A204.1 (cell line): ENCODE measurements around the gene B4GALNT4.
"Not testable (repeated sequence)": the region's sequence is repeated elsewhere in the genome, so short reads cannot be mapped to it uniquely, and the experiment has no call there.

Experiments used
- FAIRE-seq: peaks from 2 replicates; lab custom pipeline; 2012; peaks lifted over from hg19 to GRCh38; lab: Jason Lieb, UNC

The B4GALNT4 gene

DNA sequence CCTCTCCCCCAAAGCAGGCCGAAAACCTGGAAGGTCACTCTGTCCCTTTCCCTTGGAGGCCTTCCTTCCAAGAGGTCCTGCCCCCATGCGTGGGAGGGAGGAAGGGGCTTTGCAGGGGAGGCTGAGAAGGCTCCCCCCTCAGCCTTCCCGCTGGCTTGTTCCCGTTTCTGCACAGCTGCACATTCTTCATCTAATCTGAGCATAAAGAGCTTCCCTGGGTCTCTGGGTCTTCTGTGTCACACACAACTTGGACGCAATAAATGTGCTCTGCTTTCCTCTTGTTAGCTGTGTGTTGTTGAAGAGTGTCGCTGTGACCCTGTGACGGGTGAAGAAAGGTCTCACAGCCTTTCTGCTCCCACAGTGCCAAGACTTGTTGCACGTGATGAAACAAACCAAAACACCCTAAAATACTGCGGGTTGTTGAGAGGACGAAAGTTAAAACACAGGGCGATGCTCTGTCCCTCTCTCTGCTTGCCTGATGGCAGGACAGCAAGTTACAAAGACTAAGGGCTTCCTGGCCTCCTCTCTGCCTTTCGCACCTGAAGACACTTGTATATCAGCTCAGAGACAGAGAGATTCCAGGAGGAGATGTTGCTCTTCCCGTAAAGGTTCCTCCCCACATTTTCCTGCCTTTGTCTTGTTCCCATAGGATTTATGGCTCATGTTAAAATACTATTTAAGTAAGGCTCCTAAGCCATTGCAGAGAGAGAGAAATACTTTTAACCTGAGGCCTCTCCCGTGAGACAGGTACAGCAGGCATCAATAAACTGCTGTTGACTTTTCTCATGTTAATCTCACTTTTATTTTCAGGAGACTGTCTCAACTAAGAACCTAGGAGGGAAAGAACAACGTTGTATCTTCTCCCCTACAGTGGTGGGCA is 33.3 kb upstream of the B4GALNT4 start:
- no peak for FAIRE-seq

DNA sequence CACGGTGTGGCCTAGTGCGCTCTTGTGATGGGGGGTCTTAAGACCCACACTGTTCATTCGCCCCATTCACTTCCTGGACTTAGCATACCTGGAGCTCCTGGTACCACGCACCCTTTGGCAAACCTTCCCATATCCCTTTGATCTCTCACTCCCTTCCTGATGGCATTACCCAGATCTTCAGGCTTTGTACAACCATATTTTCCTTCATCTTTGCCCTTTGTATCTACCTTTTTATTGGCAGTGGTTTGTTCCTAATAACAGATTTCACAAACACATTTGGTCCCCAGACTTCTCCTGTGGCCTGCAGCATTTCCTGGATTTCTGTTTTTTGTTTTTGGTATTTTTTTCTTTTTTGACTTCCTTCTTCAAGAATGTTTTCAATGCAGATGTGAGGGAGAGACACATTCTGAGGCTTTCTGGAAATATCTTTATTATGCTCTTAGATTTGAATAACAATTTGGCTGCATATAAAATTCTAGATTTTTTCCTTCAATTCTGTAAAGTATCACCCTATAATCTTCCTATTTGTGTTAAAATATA is 32.6 kb upstream of the B4GALNT4 start:
- FAIRE-seq, result no peak

DNA sequence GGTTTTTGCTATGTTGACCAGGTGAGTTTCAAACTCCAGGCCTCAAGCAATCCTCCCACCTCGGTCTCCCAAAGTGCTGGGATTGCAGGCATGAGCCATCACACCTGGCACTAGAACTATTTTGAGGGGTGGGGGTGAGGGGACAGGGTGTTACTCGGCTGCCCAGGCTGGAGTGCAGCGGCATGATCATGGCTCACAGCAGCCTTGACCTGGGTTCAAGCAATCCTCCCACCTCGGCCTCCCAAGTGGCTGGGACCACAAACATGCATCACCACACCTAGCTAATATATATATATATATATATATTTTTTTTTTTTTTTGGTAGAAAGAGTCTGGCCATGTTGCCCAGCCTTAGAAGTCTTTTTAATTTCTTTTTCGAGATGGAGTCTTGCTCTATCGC is 31.6 kb upstream of the B4GALNT4 start:
- FAIRE-seq, result no peak

DNA sequence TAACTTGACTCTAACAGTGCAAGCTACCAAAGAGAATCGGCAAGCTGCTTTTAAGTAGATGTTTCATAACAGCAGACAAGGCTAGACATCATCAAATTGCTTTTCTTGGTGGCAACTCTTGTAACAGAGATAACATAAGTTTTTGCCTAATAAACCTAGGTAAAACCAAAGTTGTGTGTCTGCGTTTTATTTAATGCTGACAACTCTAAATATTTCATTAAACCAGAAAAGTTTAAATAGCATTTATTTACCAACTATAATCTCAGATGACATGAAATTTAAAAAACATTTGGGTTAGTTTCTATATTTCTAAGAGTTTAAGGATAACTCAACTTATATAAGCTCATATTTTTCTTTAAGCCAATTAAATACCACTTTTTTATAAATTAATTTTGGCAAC is 29.3 kb upstream of the B4GALNT4 start:
- FAIRE-seq, result no peak

DNA sequence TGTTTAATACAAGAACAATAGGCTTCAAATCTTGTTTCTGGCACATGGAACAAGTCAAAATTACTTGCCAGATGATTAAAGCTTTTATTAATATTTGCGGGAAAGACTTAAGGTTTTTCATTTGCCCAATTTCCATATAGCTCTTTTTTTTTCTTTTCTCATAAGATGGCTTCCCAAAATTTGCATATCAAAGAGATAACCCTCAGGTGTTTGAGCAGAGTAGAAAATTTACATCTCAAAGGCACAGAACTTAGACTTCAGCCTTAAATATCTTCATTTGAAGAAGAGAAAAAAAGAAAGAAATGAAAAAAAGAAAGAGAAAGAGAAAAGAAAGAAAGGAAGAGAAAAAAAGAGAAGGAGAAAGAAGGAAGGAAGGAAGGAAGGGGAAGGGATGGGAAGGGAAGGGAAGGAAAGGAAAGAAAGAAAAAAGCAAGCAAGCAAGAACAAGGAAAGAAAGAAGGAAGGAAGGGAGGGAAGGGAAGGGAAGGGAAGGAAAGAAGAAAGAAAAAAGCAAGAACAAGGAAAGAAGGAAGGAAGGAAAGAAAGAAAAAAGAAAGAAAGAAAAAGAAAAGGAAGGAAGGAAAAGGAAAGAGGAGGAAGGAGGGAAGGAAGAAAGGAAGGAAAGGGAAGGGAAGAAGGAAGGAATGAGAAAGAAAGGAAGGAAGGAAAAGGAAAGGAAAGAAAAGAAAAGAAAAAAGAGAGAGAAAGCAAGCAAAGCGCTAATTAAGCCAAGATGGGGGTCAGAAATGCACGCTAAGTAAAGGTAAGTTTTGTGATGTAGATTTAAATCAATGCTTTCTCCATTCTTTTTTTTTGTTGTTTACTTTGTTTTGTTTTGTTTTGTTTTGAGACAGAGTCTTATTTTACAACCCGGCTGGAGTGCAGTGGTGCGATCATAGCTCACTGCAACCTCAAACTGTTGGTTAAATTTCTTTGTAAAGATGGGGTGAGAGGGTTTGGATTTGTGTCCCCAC is 28.5 kb upstream of the B4GALNT4 start:
- FAIRE-seq, result no peak

DNA sequence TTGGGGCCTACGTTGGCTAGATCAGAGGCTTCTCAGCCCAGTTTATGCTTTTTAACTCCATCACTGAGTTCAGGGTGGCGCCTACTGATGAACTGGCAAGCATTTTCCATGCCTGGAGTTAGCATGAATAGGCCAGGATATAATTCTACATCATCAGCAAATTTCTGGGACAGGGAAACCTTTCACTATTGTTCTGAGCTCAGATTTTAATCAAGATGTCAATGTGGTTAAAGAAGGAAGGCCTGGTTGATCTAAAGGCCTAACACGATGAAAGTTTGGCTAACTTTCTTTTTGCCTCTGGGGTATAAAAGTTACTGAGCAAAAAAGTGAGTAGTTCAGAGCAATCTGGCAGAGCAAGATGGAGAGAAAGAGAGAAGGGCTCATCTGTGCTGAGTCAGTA is 27.0 kb upstream of the B4GALNT4 start:
- no peak for FAIRE-seq

DNA sequence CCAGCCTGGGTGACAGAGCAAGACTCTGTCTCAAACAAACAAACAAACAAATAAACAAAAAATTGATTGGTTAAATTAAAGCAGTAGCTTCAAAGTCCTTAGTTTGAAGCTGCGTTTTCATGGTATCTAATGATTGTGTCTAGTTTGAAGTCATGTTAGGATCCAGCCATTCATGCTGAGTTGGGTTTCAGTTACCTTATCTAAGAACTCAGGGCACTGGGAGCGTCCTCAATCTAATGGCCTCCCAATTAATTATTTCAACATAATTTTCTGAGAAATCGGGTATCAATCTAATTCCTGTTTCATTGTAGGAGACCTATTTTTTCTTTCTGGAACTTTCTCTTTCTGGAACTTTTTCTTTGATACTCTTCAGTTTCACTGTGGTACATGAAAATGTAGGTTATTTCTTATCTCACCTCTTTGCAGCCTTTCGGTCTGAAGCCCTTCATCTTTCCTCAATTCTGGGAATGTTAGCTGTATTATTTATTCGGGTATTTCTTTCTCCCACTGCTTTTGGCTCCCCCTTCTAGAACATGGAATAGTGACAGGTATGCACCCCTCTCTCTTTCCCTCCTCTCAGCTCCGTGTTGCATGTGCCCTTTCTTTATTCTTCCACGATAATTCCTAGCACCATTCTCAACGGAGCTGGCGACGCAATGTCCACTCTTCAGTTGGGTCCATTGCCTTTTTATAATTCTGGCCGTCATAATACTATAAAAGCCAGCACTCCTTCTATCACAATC is 24.3 kb upstream of the B4GALNT4 start:
- FAIRE-seq, result no peak

DNA sequence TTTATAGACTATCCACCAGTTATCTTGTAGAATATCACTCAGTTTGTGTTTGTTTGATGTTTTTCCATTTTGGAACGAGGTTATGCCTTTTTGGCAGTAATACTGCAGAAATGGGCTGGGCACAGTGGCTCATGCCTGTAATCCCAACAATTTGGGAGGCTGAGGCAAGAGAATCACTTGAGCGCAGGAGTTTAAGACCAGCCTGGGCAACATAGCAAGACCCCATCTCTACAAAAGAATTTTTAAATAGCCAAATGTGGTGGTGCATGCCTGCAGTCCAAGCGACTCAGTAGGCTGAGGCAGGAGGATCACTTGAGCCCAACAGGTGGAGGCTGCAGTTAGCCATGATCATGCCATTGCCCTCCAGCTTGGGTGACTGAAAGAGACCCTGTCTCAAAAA is 22.8 kb upstream of the B4GALNT4 start:
- FAIRE-seq, result no peak

DNA sequence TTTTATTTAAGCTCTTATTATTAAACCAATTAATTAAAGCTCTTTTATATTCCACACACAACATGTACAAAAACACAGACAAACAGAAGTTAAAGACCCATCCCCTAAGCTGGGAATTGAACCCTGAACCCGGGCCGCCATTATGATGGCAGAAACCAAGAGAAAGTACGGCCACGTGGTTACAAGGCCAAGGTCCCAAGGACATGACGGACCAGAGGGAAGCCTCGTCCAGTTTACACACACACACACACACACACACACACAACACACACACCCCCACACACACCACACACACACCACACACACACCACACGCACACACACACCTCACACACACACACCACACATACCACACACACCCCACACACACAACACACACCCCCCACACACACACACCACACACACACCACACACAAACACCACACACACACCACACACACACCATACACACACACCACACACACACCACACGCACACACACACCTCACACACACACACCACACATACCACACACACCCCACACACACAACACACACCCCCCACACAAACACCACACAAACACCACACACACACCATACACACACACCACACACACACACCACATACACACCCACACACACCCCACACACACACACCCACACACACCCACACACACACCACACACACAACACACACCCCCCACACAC is 19.9 kb upstream of the B4GALNT4 start:
- not testable (repeated sequence) for FAIRE-seq

DNA sequence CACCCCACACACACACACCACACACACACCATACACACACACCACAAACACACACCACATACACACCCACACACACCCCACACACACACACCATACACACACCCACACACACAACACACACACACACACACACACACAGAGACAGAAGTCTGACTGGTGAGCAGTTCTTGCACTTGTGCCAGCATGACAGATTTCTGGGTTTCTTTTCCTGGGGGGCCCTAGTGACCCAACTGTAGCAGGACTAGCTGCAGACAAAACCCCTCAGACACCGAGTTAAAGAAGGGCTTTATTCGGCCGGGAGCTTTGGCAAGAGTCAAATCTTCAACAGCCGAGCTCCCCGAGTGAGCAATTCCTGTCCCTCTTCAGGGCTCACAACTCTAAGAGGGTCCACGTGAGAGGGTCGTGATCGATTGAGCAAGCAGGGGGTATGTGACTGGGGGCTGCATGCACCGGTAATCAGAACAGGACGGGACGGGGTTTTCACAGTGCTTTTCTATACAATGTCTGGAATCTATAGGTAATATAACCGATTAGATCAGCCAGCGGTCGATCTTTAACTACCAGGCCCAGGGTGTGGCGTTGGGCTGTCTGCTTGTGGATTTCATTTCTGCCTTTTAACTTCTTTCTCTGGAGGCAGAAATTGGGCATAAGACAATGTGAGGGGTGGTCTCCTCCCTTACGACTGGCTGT is 19.1 kb upstream of the B4GALNT4 start:
- FAIRE-seq, result not testable (repeated sequence)

DNA sequence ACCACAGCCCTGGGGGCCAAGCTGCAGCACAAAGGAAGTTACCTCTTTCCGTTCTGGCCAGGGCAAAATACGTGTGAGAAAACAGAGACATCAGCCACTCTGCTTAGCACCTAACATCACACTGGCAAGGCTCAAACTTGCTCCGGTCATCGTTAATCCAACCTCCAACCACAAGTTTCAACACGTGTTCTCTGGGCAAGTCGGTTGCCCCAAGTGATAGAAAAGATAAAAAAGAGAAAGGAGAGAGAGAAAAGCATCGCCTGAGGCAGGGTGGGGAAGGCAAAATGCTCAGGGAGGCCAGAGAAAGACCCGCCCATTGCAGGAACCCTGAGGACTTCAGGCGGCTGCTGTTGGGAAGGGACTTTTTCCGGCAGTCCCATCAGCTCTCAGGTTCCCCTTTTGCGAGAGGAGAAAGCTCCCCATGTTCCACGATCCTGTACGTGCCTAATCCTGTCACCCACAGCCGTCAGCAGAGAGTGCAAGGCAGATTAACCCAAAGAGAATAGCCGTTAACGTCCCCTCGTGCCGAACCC is 18.5 kb upstream of the B4GALNT4 start:
- FAIRE-seq, result no peak

DNA sequence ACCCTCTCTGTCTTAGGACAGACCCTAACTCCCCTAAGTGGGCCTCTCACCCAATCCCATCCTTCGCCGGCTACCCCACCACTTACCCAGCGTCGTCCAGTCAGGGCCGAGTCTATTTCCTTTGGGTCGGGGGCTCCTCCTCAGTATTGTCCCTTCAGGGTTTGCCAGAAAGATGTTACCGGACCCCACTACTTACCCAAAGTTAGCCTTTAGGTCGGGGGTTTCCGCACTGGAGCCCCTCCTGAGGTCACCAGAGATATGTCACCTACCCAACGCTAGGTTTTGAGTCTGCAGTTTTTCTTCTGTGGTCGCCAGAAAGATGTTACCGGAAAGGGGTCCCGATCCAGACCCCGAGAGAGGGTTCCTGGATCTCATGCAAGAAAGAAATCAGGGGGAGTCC is 17.9 kb upstream of the B4GALNT4 start:
- no peak for FAIRE-seq

DNA sequence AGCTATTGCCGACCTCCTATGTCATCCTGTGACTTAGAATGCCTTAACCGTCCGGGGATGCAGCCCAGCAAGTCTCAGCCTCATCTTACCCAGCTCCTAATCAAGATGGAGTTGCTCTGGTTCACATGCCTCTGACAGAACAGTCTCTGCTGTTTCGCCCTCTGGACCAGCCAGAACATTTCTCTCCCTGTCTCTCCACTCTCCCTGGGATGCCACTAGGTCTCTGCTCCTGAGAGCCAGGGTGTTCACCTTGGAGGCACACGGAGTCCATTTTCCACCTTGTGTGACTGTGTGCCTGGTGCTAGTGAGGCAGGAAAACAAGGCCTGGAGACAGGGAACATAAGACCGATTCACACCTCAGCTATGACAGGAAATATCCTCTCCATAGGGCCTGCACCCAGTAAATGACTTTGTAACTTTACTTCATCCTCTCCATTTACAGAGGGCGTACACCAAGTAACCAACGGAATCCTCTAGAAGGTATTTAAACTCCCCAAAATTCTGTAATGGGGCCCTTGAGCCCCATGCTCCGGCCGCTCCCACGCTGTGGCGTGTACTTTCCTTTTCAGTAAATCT is 16.8 kb upstream of the B4GALNT4 start:
- FAIRE-seq, result no peak

DNA sequence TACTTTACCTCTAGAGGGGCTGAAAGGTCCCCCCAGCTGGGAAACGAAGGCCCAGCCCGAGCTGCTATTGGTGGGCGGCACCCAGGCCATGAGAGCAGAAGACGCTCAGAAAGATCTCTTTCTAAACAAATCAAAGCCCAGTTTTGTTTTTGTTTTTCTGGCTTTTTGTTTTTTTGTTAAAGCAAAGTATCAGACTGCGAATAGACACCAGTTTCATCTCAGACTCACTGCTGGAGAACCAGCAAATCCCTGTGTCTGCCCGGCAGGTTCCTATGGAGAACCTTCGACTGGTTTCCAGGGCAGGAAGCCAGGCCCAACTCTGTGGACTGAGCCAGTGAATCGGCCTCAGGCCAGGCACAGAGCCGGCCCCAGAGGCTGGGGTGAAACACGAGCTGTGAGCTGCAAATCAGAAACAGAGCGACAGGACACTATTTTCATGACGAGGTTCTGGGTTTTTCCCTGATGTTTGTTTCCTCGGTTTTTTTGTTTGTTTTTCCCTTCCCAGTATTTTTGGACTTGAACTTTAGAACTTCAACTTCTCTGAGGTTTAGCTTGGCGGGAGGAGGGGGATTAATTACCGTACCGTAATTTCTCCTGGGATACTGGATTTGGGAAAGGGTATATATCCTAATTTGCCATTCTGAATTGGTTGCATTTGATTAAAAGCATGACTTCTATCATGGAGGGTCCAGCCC is 16.0 kb upstream of the B4GALNT4 start:
- no peak for FAIRE-seq

DNA sequence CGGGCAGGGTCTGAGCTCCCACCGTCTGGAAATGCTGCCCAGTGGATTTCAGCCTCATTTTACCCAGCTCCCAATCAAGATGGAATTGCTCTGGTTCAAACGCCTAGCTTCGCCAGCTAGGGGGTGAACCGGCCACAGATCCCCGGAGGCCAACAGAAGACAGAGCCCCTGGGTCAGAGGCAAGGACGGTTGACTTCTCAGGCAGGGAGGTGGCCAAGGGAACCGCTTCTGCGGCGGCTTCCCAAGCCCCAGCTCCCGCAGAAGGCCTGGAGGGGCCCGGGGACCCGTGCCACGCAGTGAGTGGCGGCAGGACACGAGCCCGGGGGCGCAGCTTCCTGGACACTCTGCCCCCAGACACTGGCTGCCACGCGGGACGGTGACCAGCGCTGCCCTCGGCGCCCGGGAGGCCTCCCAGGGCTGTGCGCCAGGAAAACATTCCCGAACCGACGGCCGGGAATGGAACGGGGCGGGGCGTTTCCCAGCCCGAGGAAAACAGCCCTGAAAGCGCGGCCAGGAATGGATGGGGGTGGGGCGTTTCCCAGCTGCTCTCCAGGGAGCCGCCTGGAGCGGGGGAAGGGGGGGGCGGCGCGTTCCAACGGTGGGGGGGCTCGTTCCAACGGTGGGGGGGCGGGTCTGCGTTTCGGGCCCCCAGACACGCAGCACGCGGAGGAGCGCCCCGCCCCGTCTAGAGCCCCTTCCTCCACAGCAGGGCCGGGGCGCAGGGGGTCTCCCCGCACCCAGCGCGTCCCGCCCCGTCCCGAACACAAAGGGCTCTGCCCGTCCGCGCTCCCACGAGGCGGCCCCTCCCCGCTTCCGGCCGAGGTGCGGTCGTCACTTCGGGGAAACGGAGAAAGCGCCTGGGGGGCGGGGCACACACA is 13.5 kb upstream of the B4GALNT4 start:
- no peak for FAIRE-seq

DNA sequence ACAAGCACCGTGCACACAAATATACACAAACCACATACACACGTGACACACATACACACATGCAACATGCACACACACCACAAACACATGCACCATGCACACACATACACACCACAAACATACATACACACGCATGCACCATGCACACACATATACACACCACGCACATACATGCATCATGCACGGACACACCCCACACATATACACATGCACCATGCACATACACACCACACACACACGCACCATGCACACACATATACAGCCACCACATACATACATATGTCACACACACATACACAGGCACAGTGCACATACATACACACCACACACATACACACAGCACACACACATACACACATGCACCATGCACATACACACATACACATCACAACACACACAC is 12.7 kb upstream of the B4GALNT4 start:
- no peak for FAIRE-seq

DNA sequence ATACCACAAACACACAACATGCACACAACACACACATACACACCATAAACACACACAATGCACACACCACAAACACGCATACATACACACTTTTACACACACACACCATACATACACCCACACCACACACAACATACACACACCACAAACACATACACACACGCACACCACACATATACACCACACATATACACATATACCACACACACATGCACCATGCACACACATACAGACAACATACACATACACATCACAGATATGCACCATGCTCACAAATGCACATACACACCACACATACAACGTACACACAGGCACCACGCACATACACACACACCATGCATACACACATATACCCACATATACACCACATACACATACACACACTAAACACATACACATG is 11.7 kb upstream of the B4GALNT4 start:
- no peak for FAIRE-seq

DNA sequence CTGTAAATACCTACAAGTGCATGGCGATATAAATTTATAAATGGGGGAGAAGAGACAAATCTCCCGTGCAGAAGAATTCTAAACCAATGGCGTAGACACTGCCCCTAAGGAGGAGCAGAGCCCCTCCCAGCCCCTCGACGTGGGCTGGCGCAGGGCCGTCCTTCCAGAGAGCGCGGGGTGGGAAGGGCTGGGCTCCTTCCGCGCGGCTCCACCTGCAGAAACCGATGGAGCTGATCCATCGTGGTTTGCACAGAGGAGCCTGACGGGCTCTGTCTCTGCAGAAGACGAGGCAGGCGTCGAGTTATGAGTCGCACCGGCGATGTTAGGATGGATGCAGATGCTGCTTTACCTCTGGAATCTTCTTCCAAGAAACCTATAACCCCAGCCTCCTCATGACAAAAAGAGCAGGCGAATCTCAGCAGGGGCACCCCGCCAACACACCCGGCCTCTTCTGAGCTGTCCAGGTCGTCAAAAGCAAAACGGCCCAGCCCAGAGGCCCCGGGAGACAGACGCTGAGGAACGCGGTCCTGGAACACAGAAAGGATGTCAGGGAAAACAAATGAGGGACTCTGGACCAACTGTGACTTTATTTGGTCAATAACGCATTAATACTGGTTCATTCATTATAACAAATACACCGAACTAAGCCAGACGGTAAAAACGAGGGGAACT is 11.0 kb upstream of the B4GALNT4 start:
- no peak for FAIRE-seq
